ENCODE data around the gene RAB25.
"Not testable (repeated sequence)": the region's sequence is repeated elsewhere in the genome, so short reads cannot be mapped to it uniquely, and the experiment has no call there.

Gene RAB25

DNA sequence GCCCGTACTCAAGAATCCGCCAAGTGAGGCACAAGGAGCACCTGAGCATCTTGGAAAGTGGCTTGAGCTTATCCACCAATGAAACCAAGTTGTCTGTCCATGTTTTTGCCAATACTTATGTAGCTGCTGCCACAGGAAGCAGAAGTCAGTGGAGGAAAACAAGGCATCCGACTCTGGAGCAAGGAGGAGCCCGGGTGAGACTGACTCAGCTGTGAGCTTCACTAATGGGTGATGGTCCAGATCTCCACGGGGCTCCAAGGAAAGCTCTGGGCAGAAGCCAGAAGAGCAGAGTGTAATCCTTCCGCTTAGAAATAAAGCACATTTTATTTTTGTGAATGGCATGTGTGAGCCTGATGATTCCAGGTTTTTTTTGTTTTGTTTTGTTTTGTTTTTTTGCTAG is 27.9 kb upstream of the RAB25 start:
- no peak overlapping the region for H3K27ac ChIP-seq (ENCODE audit: low read length)
- WGBS (ENCODE audit: insufficient coverage, insufficient read length): no CpG with 5 or more reads among the region's 6 CpGs
- DNase-seq (ENCODE audit: low read depth, low spot score): no peak
- no peaks in the 10 kb centered on the region for H3K9me3 ChIP-seq (ENCODE audit: control insufficient read depth, insufficient read depth, low read length)
- H3K36me3 ChIP-seq (ENCODE audit: control insufficient read depth, insufficient read depth, low read length): no peaks in the 10 kb centered on the region
- no peaks in the 10 kb centered on the region for H3K4me1 ChIP-seq (ENCODE audit: control insufficient read depth, insufficient read depth, low read length)
- H3K27me3 ChIP-seq (ENCODE audit: control insufficient read depth, insufficient read depth, low read length): no peaks in the 10 kb centered on the region; the same call in 1 of the 2 replicates
- no peak overlapping the region for H3K4me3 ChIP-seq (ENCODE audit: low read length)

DNA sequence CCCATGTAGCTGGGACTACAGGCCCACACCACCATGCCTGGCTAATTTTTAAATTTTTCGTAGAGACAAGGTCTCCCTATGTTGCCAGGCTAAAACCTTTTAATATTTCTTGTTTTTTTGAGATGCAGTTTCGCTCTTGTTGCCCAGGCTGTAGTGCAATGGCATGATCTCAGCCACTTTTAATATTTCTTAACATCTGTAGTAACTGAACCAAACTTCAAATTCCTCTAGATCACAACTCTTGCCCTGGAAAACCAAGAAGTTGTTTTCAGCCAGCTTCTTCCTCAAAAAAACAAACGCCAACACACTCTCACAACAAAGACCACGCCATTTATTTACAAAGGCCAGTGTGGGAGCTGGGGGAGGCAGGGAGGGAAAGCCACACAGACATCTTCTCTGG is 26.0 kb upstream of the RAB25 start:
- H3K36me3 ChIP-seq (ENCODE audit: control insufficient read depth, insufficient read depth, low read length); H3K27me3 ChIP-seq (ENCODE audit: control insufficient read depth, insufficient read depth, low read length); H3K4me3 ChIP-seq (ENCODE audit: low read length); H3K9me3 ChIP-seq (ENCODE audit: control insufficient read depth, insufficient read depth, low read length); H3K27ac ChIP-seq (ENCODE audit: low read length); H3K4me1 ChIP-seq (ENCODE audit: control insufficient read depth, insufficient read depth, low read length); DNase-seq (ENCODE audit: low read depth, low spot score): not testable (repeated sequence)
- WGBS (ENCODE audit: insufficient coverage, insufficient read length): 100% methylated on average over 1 of the region's 4 CpGs

DNA sequence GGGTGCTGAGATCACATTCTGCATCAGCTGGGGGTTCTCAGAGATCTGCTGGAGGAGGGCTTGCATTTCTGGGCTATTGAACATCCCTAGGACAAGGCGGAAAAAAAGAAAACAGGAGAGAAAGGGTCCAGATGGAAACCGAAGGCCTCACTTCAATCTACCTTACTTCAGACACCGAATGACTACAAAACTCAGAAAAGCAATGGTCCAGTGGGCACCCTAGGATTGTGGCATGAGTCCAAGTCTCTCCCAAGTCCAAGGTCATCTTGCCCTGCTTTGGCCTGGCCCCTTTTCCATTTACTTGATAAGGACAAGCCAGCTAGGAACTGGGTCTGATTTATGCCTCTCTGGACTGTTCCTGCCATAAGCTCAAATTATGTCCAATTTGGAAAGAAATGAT is 18.1 kb upstream of the RAB25 start:
- WGBS (ENCODE audit: insufficient coverage, insufficient read length): no CpG with 5 or more reads among the region's 3 CpGs
- H3K27me3 ChIP-seq (ENCODE audit: control insufficient read depth, insufficient read depth, low read length): no peaks in the 10 kb centered on the region
- no peaks in the 10 kb centered on the region for H3K9me3 ChIP-seq (ENCODE audit: control insufficient read depth, insufficient read depth, low read length)
- H3K36me3 ChIP-seq (ENCODE audit: control insufficient read depth, insufficient read depth, low read length): peaks cover 17% of the 10 kb centered on the region
- H3K27ac ChIP-seq (ENCODE audit: low read length): no peak overlapping the region
- no peak for DNase-seq (ENCODE audit: low read depth, low spot score)
- H3K4me3 ChIP-seq (ENCODE audit: low read length): no peak overlapping the region
- H3K4me1 ChIP-seq (ENCODE audit: control insufficient read depth, insufficient read depth, low read length): no peaks in the 10 kb centered on the region

DNA sequence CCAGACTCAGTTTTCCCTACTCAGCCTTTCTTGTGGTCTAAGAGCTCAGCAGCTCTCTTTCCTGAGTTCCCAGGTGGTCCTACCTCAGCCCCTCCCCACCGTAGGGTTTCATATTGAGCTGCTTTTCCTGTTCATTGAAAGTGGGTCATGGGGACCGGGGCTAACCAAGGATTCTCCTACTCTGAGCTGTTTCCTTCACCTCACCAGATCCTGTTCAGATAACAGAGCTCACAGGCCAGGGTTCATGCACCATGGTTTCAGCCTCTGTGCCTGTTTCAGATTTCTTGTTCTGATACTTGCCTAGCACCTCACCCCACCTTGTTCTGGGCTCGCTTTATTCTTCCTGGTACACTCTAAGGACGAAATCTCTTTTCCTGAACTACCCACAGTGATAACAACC is 15.9 kb upstream of the RAB25 start:
- no peaks in the 10 kb centered on the region for H3K9me3 ChIP-seq (ENCODE audit: control insufficient read depth, insufficient read depth, low read length)
- no peaks in the 10 kb centered on the region for H3K27me3 ChIP-seq (ENCODE audit: control insufficient read depth, insufficient read depth, low read length)
- peaks cover 23% of the 10 kb centered on the region for H3K36me3 ChIP-seq (ENCODE audit: control insufficient read depth, insufficient read depth, low read length)
- H3K4me1 ChIP-seq (ENCODE audit: control insufficient read depth, insufficient read depth, low read length): no peaks in the 10 kb centered on the region
- DNase-seq (ENCODE audit: low read depth, low spot score): no peak
- no peak overlapping the region for H3K27ac ChIP-seq (ENCODE audit: low read length)
- no peak overlapping the region for H3K4me3 ChIP-seq (ENCODE audit: low read length)
- WGBS (ENCODE audit: insufficient coverage, insufficient read length): no CpG with 5 or more reads among the region's 4 CpGs

DNA sequence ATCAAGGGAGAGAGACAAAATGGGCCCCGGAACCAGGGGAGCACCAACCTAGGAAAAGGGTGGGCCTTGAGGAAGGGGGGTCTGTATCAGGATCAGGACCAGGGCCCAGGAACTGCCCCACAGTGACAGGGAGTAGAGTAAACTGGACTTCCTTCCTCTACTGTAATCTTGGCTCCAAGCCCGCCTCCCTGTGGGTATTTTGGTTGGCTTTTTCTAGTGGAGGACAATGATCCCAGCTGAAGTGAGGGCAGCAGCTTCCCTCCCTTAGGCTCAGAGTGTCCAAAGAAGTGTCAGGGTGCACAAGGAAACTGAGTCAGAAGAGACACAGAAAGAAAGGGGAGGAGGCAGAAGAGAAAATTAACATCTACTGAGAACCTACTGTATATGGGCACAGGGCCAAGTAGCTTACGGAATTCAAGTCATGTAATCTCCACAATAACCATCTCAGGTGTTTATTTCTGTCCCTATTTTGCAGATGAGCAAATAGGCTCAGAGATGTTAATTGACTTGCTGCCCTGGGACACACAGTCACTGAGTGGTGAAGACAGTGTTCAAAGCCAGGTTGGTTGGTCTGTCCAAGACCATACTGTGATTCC is 12.2 kb upstream of the RAB25 start:
- H3K4me3 ChIP-seq (ENCODE audit: low read length): no peak overlapping the region
- no peaks in the 10 kb centered on the region for H3K4me1 ChIP-seq (ENCODE audit: control insufficient read depth, insufficient read depth, low read length)
- no CpG with 5 or more reads among the region's 3 CpGs for WGBS (ENCODE audit: insufficient coverage, insufficient read length)
- H3K27ac ChIP-seq (ENCODE audit: low read length): no peak overlapping the region
- H3K27me3 ChIP-seq (ENCODE audit: control insufficient read depth, insufficient read depth, low read length): no peaks in the 10 kb centered on the region
- DNase-seq (ENCODE audit: low read depth, low spot score): no peak
- H3K36me3 ChIP-seq (ENCODE audit: control insufficient read depth, insufficient read depth, low read length): peaks cover 10% of the 10 kb centered on the region
- no peaks in the 10 kb centered on the region for H3K9me3 ChIP-seq (ENCODE audit: control insufficient read depth, insufficient read depth, low read length)

DNA sequence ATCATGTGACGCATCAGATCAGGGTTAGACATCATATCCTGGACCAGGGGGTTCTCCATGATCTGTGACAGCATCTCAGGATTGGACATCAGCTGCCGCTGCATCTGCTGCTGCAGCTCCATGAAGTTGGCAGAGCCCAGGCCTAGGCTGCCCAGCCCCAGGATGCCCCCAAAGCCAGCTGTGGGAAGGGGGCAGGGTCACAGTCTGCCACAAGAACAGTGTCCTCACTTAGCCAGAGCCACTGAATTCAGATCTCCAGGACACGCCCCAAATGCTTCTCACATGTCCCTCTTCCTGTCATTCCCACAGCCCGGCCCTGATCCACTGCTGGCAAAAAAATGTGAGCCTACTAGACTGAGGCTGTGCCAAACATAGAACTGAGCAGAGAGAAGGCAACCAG is 10.6 kb upstream of the RAB25 start:
- H3K27ac ChIP-seq (ENCODE audit: low read length): no peak overlapping the region
- H3K27me3 ChIP-seq (ENCODE audit: control insufficient read depth, insufficient read depth, low read length): no peaks in the 10 kb centered on the region
- H3K36me3 ChIP-seq (ENCODE audit: control insufficient read depth, insufficient read depth, low read length): peaks cover 6% of the 10 kb centered on the region
- no CpG with 5 or more reads among the region's 4 CpGs for WGBS (ENCODE audit: insufficient coverage, insufficient read length)
- H3K9me3 ChIP-seq (ENCODE audit: control insufficient read depth, insufficient read depth, low read length): no peaks in the 10 kb centered on the region
- H3K4me3 ChIP-seq (ENCODE audit: low read length): no peak overlapping the region
- H3K4me1 ChIP-seq (ENCODE audit: control insufficient read depth, insufficient read depth, low read length): peaks cover under 1% of the 10 kb centered on the region; the same call in 1 of the 2 replicates
- no peak for DNase-seq (ENCODE audit: low read depth, low spot score)

DNA sequence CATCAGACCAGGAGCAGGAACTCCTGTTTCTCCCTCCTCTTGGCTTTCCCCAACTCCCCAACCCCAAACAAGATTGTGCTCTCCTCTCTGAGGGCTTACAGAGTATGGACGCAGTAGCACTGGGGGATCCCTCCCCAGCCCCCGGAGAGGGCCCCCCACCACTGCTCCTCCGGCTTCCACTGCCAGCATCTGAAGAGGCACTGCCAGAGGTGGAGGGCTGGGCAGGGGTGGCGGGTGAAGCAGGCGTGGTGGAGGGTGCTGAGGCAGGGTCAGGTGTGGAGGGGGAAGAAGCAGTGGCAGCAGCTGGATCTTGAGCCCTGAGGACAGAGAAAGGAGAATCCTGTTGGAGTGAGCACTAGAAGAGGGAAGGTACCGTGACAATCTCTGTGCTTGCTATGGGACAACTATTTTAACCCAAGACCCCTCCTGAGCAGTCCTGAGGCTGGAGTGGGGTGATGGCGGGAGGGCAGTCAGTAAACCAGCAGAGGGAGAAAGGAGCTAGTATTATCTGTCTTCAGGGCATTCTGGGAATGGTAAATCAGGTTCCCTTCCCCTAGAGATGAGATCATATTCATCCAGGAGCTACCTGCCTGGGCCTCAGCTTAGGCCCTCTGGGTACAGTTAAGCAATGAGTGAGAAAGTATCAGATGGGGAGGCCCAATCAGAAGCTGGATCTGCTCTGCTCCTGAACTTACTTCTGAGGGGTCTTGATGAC is 9.8 kb upstream of the RAB25 start:
- no peak for DNase-seq (ENCODE audit: low read depth, low spot score)
- H3K36me3 ChIP-seq (ENCODE audit: control insufficient read depth, insufficient read depth, low read length): peaks cover 6% of the 10 kb centered on the region
- peaks cover 3% of the 10 kb centered on the region; the same call in 1 of the 2 replicates for H3K4me1 ChIP-seq (ENCODE audit: control insufficient read depth, insufficient read depth, low read length)
- no peaks in the 10 kb centered on the region for H3K9me3 ChIP-seq (ENCODE audit: control insufficient read depth, insufficient read depth, low read length)
- H3K27me3 ChIP-seq (ENCODE audit: control insufficient read depth, insufficient read depth, low read length): no peaks in the 10 kb centered on the region
- H3K27ac ChIP-seq (ENCODE audit: low read length): no peak overlapping the region
- no peak overlapping the region for H3K4me3 ChIP-seq (ENCODE audit: low read length)
- no CpG with 5 or more reads among the region's 7 CpGs for WGBS (ENCODE audit: insufficient coverage, insufficient read length)

DNA sequence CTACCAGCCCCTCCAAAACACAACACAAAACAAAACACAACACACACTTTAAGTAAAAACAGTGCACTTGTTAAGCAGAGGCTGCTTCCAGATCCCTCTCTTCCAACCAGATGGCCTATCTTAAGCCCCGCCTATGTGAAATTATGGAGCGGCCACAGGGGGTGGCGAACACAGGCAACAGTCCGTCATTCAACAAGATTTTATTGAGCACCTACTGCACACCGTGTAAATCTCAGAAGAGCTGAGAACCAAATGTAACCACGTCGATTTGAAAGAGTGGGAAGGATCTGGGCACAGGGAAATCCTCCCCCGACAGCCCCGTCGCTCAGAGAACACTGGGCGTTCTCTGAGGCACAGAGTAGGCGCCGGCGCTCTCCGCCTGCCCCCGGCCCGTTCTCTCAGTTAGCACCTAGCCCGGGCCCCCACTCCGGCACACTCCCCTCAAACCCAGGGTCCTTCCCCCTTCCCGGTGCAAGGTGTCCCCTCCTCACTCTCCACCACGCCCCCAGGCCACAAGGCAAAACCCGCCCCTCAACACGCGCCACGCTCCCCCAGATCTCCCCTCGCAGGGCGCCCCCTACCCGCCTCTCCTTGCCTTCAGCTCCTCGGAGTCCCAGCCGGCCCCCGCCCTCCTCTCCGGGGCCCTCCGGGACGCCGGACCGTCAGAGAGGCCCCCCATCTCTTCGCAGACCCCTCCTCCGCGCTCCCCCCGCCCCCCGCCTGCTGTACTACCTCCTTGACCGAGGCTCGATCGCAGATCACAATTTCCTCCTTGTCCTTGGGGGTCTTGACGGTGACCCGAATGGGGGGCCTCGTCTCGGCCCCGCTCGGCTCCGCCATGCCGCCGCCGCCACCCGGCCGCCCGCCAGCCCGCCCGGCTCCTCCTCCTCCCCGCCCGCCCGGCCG is 7.8 kb upstream of the RAB25 start:
- no peak for DNase-seq (ENCODE audit: low read depth, low spot score)
- H3K36me3 ChIP-seq (ENCODE audit: control insufficient read depth, insufficient read depth, low read length): peaks cover 4% of the 10 kb centered on the region
- WGBS (ENCODE audit: insufficient coverage, insufficient read length): no CpG with 5 or more reads among the region's 63 CpGs
- H3K4me3 ChIP-seq (ENCODE audit: low read length): peak overlapping the region; percentile 79; the same call in 1 of the 2 replicates
- no peak overlapping the region for H3K27ac ChIP-seq (ENCODE audit: low read length)
- peaks cover 3% of the 10 kb centered on the region; the same call in 1 of the 2 replicates for H3K4me1 ChIP-seq (ENCODE audit: control insufficient read depth, insufficient read depth, low read length)
- no peaks in the 10 kb centered on the region for H3K9me3 ChIP-seq (ENCODE audit: control insufficient read depth, insufficient read depth, low read length)
- no peaks in the 10 kb centered on the region for H3K27me3 ChIP-seq (ENCODE audit: control insufficient read depth, insufficient read depth, low read length)

DNA sequence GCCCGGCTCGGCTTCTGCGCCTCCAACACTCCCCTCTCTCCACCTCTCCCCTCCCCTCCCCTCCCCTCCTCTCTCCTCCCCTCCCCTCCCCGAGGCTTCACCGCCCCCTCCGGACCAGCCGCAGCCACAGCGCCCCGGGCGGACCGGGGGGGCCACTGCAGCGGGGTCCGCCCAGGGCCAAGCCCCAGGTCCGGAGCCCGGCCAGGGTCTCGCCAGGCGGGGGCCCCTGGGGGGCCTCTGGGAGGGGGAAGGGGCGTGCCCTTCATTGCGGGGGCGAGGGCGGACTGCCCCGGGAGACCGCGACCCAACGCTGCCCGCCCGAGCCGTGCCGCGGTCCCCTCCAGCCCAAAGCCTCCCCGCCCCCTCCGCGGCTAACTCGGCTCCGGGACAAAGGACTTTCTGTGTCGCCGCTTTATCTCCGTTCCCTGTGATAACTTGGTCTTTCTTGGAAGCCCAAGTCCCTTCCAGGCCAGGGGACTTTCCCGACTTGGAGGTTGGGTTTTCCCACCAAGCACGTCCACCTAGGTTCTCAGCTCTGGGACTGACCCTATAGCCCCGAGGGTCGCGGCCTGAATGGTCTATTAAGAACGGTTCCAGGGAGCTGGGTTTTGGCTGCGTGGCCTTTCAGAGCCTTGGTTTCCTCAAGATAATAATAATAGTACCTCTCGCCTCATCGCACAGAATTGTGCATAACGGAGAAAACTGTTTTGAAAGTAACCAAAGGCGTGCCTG is 7.0 kb upstream of the RAB25 start, which contains the start of gene UBQLN4:
Gene UBQLN4, minus strand, starts transcription at position 31 of the 732 bp plus-strand sequence. CDS start 97 bp downstream, outside the sequence.
- peak; percentile 50 for DNase-seq (ENCODE audit: low read depth, low spot score)
- no CpG with 5 or more reads among the region's 49 CpGs for WGBS (ENCODE audit: insufficient coverage, insufficient read length)
- peaks cover 3% of the 10 kb centered on the region; the same call in 1 of the 2 replicates for H3K4me1 ChIP-seq (ENCODE audit: control insufficient read depth, insufficient read depth, low read length)
- no peaks in the 10 kb centered on the region for H3K27me3 ChIP-seq (ENCODE audit: control insufficient read depth, insufficient read depth, low read length)
- no peak within 1 kb of the TSS for H3K27ac ChIP-seq (ENCODE audit: low read length)
- peaks cover 2% of the 10 kb centered on the region for H3K36me3 ChIP-seq (ENCODE audit: control insufficient read depth, insufficient read depth, low read length)
- no peaks in the 10 kb centered on the region for H3K9me3 ChIP-seq (ENCODE audit: control insufficient read depth, insufficient read depth, low read length)
- peak within 1 kb of the TSS; percentile 79; the same call in 1 of the 2 replicates for H3K4me3 ChIP-seq (ENCODE audit: low read length)
